NOMO-1 (cell line): ENCODE data around the gene FCRL5.
"Not testable (repeated sequence)": the region's sequence is repeated elsewhere in the genome, so short reads cannot be mapped to it uniquely, and the experiment has no call there.

Experiments
- DNase-seq, 2 experiments: peaks; one replicate each; lab custom pipeline; 2025; ENCODE audit not compliant: unreplicated experiment in 2 of 2; lab: John Stamatoyannopoulos, UW

FCRL5 gene

DNA sequence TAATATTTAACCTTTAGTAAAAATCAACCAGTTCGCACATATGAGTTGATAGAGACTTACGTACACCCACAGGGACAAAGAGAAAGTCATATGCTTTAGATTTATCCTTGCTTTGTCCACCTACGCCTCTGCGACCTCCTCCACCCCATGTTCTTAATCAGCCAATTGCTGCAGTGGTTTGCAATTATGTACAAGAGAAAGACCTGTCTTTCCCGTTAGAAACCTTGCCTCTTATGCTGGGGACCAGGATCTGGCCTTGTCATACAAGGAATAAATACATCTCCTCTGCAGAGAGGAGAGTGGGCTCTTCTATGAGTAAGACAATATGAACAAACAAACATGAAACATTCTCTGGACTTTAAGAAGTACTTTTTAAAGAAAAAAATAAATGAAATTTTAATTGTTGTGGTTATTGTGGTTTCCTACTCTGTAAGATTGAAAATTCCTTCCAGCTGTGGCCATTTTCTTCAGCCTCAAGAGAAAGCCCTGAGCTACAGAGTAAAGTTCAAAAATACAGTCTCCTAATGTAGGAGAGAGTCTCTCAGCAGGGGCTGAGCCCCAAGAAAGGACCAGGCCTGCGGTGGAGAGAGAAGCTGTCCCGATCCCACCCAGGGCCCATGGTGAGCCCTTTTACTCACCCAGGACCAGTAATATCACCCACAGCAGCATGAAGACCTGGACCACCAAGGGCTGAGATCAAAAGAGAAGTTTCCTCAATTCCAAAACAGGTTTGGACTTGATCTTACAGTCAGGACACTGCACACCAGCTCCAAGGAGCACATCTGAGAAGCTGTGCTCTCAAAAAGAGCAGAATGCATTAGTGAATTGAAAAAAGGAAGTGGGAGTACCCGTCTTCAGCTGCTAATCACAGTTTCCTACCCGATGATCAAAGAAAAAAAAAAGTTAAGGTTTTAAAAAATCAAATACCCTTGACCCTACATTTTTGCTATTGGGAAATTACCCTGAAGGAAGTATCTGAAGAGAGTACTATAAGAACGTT is at the start of gene FCRL5:
Gene FCRL5, minus strand, starts transcription at position 822 of the 1,000 bp plus-strand sequence. Its CDS starts 153 bp downstream, at position 669.
- DNase-seq = peak in 1 of 2 experiments; percentile 60

- no peak for DNase-seq
These were observed 47.9 kb upstream of the FCRL5 start for GRCh38 chr1:157600236-157600635.

GRCh38 chr1:157597959-157598667 is 45.8 kb upstream of the FCRL5 start, which contains the start of gene FCRL4:
TSS of gene FCRL4 (minus strand) at chr1:157598085. CDS start at chr1:157597944, 141 bp downstream.
- DNase-seq = peak; percentile 12 to 78

GRCh38 chr1:157596384-157596783 is 44.1 kb upstream of the FCRL5 start:
- DNase-seq = no peak

DNA sequence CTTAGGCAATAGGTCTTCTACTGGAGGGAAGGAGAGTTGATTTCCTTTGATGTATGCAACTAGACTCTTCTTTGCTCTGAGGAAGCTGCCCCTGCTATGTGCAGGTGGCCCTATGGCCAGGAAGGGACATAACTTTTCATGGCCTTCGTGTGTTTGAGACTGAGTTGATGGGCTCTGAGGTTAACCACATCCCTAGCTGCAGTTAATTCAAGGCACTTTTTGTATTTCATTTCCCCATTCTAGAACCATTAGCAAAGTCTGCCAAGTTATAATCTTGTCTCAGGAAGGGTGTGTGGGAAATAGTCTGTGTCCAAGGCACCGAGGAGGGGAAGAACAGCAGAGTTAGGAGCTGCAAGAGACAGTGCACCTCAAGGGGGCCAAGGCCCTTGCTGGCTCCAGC is 43.0 kb upstream of the FCRL5 start:
- DNase-seq = peak; percentile 93 to 99

- DNase-seq = no peak
These were observed 33.7 kb upstream of the FCRL5 start for GRCh38 chr1:157585984-157586383.

GRCh38 chr1:157584503-157584902 is 32.2 kb upstream of the FCRL5 start:
- DNase-seq = no peak

- DNase-seq = no peak
These were observed 28.5 kb upstream of the FCRL5 start for GRCh38 chr1:157580828-157581210.

DNA sequence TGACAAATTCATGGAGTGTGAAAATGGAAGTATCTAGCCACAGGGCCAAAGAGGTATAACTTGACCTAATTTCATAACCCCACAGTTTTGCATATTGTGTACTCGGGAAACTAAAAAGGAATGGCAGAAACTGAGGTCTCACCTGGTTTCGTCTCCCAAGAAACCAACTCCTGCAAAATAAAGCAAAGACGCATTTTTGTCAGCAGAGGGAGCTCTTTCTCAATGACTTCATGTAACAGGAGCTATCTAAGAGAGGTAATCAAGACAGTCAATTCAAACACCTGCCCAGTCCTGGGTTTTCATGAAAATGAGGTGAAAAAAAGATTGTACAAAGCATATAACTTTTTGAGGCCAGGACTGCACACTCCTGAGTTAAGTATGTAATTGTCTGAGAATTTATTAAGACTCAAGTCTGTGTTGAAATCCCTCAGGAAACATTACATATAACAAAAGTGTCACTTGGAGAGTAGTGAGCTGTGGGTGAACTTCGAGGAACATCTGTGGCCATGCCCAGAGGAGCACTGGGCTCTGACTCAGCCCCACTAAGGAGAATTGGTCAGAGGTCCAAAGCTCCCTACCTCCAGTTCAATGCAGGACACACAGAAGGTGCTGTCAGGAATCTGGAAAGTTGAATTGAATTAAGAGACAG is 28.0 kb upstream of the FCRL5 start:
- DNase-seq = peak in 1 of 2 experiments; percentile 76

- no peak for DNase-seq
These were observed 25.1 kb upstream of the FCRL5 start for GRCh38 chr1:157577420-157577819.

- DNase-seq = no peak
These were observed 23.4 kb upstream of the FCRL5 start for GRCh38 chr1:157575744-157576143.

GRCh38 chr1:157574836-157575235 is 22.5 kb upstream of the FCRL5 start:
- DNase-seq = no peak

GRCh38 chr1:157566484-157567300 is 14.4 kb upstream of the FCRL5 start:
- DNase-seq = peak; percentile 87 to 93

GRCh38 chr1:157562515-157562914 is 10.2 kb upstream of the FCRL5 start:
- DNase-seq = no peak

- no peak for DNase-seq
These were observed 5.8 kb upstream of the FCRL5 start for GRCh38 chr1:157558119-157558518.

DNA sequence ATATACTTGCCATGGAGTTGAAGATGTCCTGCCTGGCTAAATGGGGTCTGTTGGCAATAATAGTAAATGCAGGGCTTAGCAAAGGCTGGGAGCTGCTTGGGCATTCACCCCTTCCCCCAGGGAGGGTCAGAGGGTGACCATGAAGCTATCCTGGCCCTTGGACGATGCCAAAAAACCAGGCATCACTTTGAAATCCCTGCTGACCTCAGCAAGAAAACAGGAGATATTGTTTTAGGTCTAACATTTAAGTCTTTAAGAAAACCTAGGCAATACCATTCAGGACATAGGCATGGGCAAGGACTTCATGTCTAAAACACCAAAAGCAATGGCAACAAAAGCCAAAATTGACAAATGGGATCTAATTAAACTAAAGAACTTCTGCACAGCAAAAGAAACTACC is 4.2 kb downstream of the FCRL5 start:
- DNase-seq = not testable (repeated sequence)

DNA sequence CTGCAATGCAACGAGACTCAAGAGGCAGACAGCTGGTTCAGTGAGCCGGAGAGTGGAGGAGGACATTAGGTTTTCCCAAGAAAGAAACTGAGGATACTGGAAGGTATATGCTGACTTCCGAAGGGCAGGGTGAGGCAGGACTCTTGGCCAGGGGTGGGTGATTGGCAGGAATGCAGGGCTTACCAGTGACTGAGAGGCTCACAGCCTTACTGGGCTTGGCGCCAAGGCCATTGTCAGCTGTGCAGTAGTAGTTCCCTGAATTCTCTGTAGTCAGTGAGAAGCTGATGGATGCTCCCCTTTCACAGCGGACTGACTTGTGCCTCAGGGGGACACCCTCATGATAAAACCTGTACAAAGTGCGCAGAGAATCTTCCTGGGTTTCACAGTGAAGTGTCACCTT is 9.6 kb downstream of the FCRL5 start:
- no peak for DNase-seq

DNA sequence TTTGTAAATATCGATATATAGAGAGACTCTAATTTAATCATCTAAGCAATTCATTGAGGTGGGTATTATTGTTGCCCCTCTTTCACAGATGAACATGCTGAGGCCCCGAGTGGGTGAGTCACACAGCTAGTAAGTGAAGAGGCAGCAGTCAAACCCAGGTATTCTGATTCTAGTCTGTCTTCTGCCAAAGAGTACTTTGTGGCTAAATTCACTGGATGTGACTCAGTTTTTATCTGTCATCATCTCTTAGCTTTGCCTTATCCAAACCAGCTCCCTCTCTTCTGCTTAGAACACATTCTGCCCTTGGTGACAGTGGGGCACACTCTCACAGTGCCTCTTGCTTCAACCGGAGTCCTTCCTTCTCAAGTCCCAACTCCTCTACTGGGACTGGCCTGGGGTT is 11.5 kb downstream of the FCRL5 start:
- no peak for DNase-seq

- DNase-seq = no peak
These were observed 12.1 kb downstream of the FCRL5 start for GRCh38 chr1:157540160-157540748.

DNA sequence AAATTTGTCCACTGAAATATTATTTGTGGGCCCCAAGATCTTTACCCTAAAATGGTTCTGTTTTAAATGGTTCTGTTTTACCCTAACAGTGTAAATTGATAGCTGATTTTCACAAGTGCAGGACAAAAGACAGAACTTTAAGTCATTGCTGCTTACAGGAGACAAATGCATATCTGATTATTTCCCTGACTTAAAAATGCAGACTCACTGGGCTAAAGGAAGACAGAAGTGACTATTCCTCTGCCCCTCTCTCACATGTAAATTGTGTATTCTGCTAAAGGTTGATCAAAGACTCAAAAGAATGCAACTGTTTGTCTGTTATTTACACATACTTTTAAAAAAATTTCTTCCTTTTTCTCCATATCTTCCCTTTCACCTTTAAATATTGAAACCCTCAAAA is 12.7 kb downstream of the FCRL5 start:
- DNase-seq = no peak
